ENCODE measurements around the gene GLP1R. TPM values are rescaled to one million over a fixed set of nuclear protein-coding genes. Genes with fewer than 3 reads are reported as not detected.

Gene GLP1R
- total RNA-seq, 1 donor from 2014 or later: not detected

- no peak for DNase-seq (ENCODE audit: low read depth, low spot score)
These were observed 13.0 kb downstream of the GLP1R start for GRCh38 chr6:39061588-39061987.

- no peak for DNase-seq (ENCODE audit: low read depth, low spot score)
These were observed 13.6 kb downstream of the GLP1R start for GRCh38 chr6:39062014-39062740.

GRCh38 chr6:39063526-39063925 is 14.9 kb downstream of the GLP1R start:
- no peak for DNase-seq (ENCODE audit: low read depth, low spot score)

GRCh38 chr6:39065561-39065960 is 17.0 kb downstream of the GLP1R start:
- DNase-seq (ENCODE audit: low read depth, low spot score): no peak

- DNase-seq (ENCODE audit: low read depth, low spot score): no peak
These were observed 19.8 kb downstream of the GLP1R start for GRCh38 chr6:39068391-39068790.

GRCh38 chr6:39072830-39073229 is 24.2 kb downstream of the GLP1R start:
- DNase-seq (ENCODE audit: low read depth, low spot score): no peak

- no peak for DNase-seq (ENCODE audit: low read depth, low spot score)
These were observed 25.1 kb downstream of the GLP1R start for GRCh38 chr6:39073471-39074355.

GRCh38 chr6:39074486-39074885 is 25.9 kb downstream of the GLP1R start:
- DNase-seq (ENCODE audit: low read depth, low spot score): no peak

- DNase-seq (ENCODE audit: low read depth, low spot score): no peak
These were observed 26.6 kb downstream of the GLP1R start for GRCh38 chr6:39075010-39075686.

GRCh38 chr6:39075807-39076622 is 27.4 kb downstream of the GLP1R start:
- DNase-seq (ENCODE audit: low read depth, low spot score): no peak

- DNase-seq (ENCODE audit: low read depth, low spot score): no peak
These were observed 28.3 kb downstream of the GLP1R start for GRCh38 chr6:39076623-39077535.

- DNase-seq (ENCODE audit: low read depth, low spot score): no peak
These were observed 29.5 kb downstream of the GLP1R start for GRCh38 chr6:39077882-39078594.

GRCh38 chr6:39078695-39079094 is 30.1 kb downstream of the GLP1R start:
- no peak for DNase-seq (ENCODE audit: low read depth, low spot score)

- DNase-seq (ENCODE audit: low read depth, low spot score): no peak
These were observed 30.9 kb downstream of the GLP1R start for GRCh38 chr6:39079197-39080125.

GRCh38 chr6:39080246-39080875 is 31.8 kb downstream of the GLP1R start:
- no peak for DNase-seq (ENCODE audit: low read depth, low spot score)

- DNase-seq (ENCODE audit: low read depth, low spot score): no peak
These were observed 33.7 kb downstream of the GLP1R start for GRCh38 chr6:39082310-39082709.

GRCh38 chr6:39083231-39083634 is 34.7 kb downstream of the GLP1R start:
- no peak for DNase-seq (ENCODE audit: low read depth, low spot score)

- DNase-seq (ENCODE audit: low read depth, low spot score): no peak
These were observed 35.9 kb downstream of the GLP1R start for GRCh38 chr6:39084506-39084905.

All from pulmonary artery endothelial cell (primary cell).